Ovary (tissue), 3 donors: ENCODE results near the gene SDK1.

Experiments used
- CTCF ChIP-seq, 3 donors: fragments of 450-650 bp in 2 of 3; fragments of 200-600 bp in 1 of 3; IDR thresholded peaks; one replicate each; pipeline versions ENCODE4 v1.5.1 to v1.8.0; 2016 to 2022; ENCODE audit warnings: antibody characterized with exemption in 3 of 3, mild to moderate bottlenecking in 1 of 3
- EP300 ChIP-seq: sonication (generic); formaldehyde crosslinking; IDR thresholded peaks from one replicate; pipeline ENCODE4 v1.6.1; 2017; ENCODE audit warnings: antibody characterized with exemption
- POLR2A ChIP-seq: fragments of 450-650 bp; IDR thresholded peaks from one replicate; pipeline ENCODE4 v1.6.1; 2017; ENCODE audit warnings: antibody characterized with exemption, mild to moderate bottlenecking, moderate library complexity
- donor health status: DM: no; HTN: no; CAD: no.

GRCh38 chr7:4247106-4247876, 946.2 kb downstream of the SDK1 start:
- TF ChIP-seq POLR2A (no peak), CTCF (IDR thresholded peaks at IDR 0.05) (no peak), EP300 (no peak)
